ENCODE data around the gene TSHR.
"Not testable (repeated sequence)": the region's sequence is repeated elsewhere in the genome, so short reads cannot be mapped to it uniquely, and the experiment has no call there.

TSHR gene

GRCh38 chr14:81001447-81001846 lies 46.0 kb downstream of the TSHR start:
- no peak for DNase-seq

- DNase-seq: no peak
Measured at GRCh38 chr14:81004575-81004974, 49.2 kb downstream of the TSHR start.

- no peak for DNase-seq
Measured at GRCh38 chr14:81005540-81006228, 50.3 kb downstream of the TSHR start.

- DNase-seq: peak; percentile 78
Measured at GRCh38 chr14:81006266-81006665, 50.8 kb downstream of the TSHR start.

- DNase-seq: peak; percentile 59
Measured at GRCh38 chr14:81007131-81007530, 51.7 kb downstream of the TSHR start.

GRCh38 chr14:81009346-81009745 lies 53.9 kb downstream of the TSHR start:
- peak; percentile 87 for DNase-seq

- DNase-seq: peak; percentile 47
Measured at GRCh38 chr14:81018251-81018650, 62.8 kb downstream of the TSHR start.

- no peak for DNase-seq
Measured at GRCh38 chr14:81018684-81019083, 63.3 kb downstream of the TSHR start.

- not testable (repeated sequence) for DNase-seq
Measured at GRCh38 chr14:81019113-81019512, 63.7 kb downstream of the TSHR start.

- peak; percentile 92 for DNase-seq
Measured at GRCh38 chr14:81023095-81023710, 67.8 kb downstream of the TSHR start.

GRCh38 chr14:81028461-81028860 lies 73.0 kb downstream of the TSHR start:
- peak; percentile 14 for DNase-seq

- DNase-seq: no peak
Measured at GRCh38 chr14:81031488-81031887, 76.1 kb downstream of the TSHR start.

GRCh38 chr14:81033698-81034240 lies 78.3 kb downstream of the TSHR start:
- DNase-seq: peak; percentile 84

- peak; percentile 61 for DNase-seq
Measured at GRCh38 chr14:81042438-81042837, 87.0 kb downstream of the TSHR start.

- no peak for DNase-seq
Measured at GRCh38 chr14:81051547-81051946, 96.1 kb downstream of the TSHR start.

- not testable (repeated sequence) for DNase-seq
Measured at GRCh38 chr14:81054057-81054456, 98.6 kb downstream of the TSHR start.

- DNase-seq: no peak
Measured at GRCh38 chr14:81055971-81056370, 100.5 kb downstream of the TSHR start.

GRCh38 chr14:81062380-81062779 lies 107.0 kb downstream of the TSHR start:
- no peak for DNase-seq

GRCh38 chr14:81062816-81063215 lies 107.4 kb downstream of the TSHR start:
- peak; percentile 91 for DNase-seq

GRCh38 chr14:81066672-81067071 lies 111.3 kb downstream of the TSHR start:
- no peak for DNase-seq

GRCh38 chr14:81067156-81067555 lies 111.7 kb downstream of the TSHR start:
- DNase-seq: no peak

GRCh38 chr14:81068176-81068782 lies 112.9 kb downstream of the TSHR start:
- DNase-seq: peak; percentile 81

GRCh38 chr14:81070511-81070910 lies 115.1 kb downstream of the TSHR start:
- peak; percentile 38 for DNase-seq

GRCh38 chr14:81085596-81085995 lies 130.2 kb downstream of the TSHR start:
- no peak for DNase-seq

Data from hematopoietic multipotent progenitor cell treated with erythropoietin and hydrocortisone succinate and interleukin-3 and kit ligand, for 4 days (in vitro differentiated cells).